Lower leg skin (tissue), 4 donors: ENCODE data around the gene TP53AIP1. TPM values are rescaled to one million over a fixed set of nuclear protein-coding genes. Genes with fewer than 3 reads are reported as not detected.

Source experiments
- DNase-seq, 2 donors: peaks; one replicate each; pipeline ENCODE4 v3.0.0-alpha.2; 2019; ENCODE audit warnings: low spot score in 2 of 2
- H3K4me3 ChIP-seq: fragments of 200-600 bp; sonication (generic); 2 replicates; pipeline ENCODE4 v1.5.1; 2017; ENCODE audit warnings: mild to moderate bottlenecking, low read depth; ENCODE audit not compliant: poor library complexity, severe bottlenecking
- CTCF ChIP-seq, 3 donors: fragments of 450-650 bp; IDR thresholded peaks; one replicate each; pipeline ENCODE4 v1.5.1; 2016; ENCODE audit warnings: antibody characterized with exemption in 3 of 3, mild to moderate bottlenecking in 3 of 3, moderate library complexity in 2 of 3
- POLR2A ChIP-seq, 2 donors: fragments of 450-650 bp; IDR thresholded peaks; one replicate each; pipeline ENCODE4 v1.6.1; 2016 to 2017; ENCODE audit warnings: antibody characterized with exemption in 2 of 2, mild to moderate bottlenecking in 1 of 2, moderate library complexity in 1 of 2
- whole genome bisulfite sequencing, 2 donors: methylation state at CpG; one replicate each; pipeline ENCODE4 v1.1.5; 2018; 5-methylcytosine and 5-hydroxymethylcytosine counted together
- intact Hi-C: fragments of 100-400 bp; cut with DNase I; formaldehyde crosslinking; loops from one replicate; pipeline ENCODE4 v1.15.0; 2023; ENCODE audit warnings: low total_unique reads
- total RNA-seq, 4 donors: library from RNA; depleted of rRNA; stranded (reverse); fragments of >200 nt; gene quantifications; one replicate each; pipeline ENCODE4 v1.1.0, GENCODE V29; 2016

The TP53AIP1 gene
- total RNA-seq, 4 donors from 2014 or later = 9.2 to 17.3 (median 16.2) TPM

- 69 to 72% methylated on average over 5 of the region's 5 CpGs for WGBS, 2 donors
- intact Hi-C loops = no loop called here
These were observed 13.2 kb downstream of the TP53AIP1 start for GRCh38 chr11:128929468-128929867.

DNA sequence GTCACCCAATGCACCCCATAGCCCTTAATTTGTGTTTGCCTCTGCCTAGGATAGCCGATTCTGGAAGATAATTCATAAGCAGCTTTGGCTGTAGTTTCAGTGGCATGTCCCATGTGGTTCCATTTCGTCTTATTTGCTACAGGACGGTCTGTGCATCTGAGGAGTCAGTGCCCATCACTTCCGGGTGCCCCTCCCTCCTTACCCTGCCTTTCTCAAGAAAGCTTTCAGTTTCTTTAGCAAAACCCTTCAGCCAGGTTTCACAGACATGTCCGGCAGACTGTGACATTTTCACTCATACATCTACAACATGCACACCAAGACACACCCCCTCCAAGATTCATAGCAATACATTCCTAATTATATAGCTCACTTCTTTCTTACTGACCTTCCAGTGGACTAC lies 14.3 kb downstream of the TP53AIP1 start:
- 51 to 56% methylated on average over 5 of the region's 5 CpGs for WGBS, 2 donors
- intact Hi-C loops = no loop called here
- H3K4me3 ChIP-seq = no peak overlapping the region

More at GRCh38 chr11:128929468-128929867, 13.2 kb downstream of the TP53AIP1 start:
- no peak for TF ChIP-seq CTCF (IDR thresholded peaks at IDR 0.05)
- no peak for TF ChIP-seq POLR2A (IDR thresholded peaks at IDR 0.05)
- no peak overlapping the region for H3K4me3 ChIP-seq
- no peak for DNase-seq

GRCh38 chr11:128927683-128928336 lies 14.9 kb downstream of the TP53AIP1 start:
- DNase-seq = no peak
- H3K4me3 ChIP-seq = no peak overlapping the region
- WGBS, 2 donors = 80 to 83% methylated on average over 12 of the region's 12 CpGs
- TF ChIP-seq CTCF (IDR thresholded peaks at IDR 0.05) (no peak), POLR2A (IDR thresholded peaks at IDR 0.05) (no peak)
- intact Hi-C loops = no loop called here

More for the DNA sequence above, 14.3 kb downstream of the TP53AIP1 start:
- DNase-seq = no peak
- TF ChIP-seq CTCF (IDR thresholded peaks at IDR 0.05) (no peak), POLR2A (IDR thresholded peaks at IDR 0.05) (no peak)

GRCh38 chr11:128927108-128927461 lies 15.6 kb downstream of the TP53AIP1 start:
- 72 to 79% methylated on average over 11 of the region's 11 CpGs for WGBS, 2 donors
- intact Hi-C loops = no loop called here
- no peak for DNase-seq
- no peak overlapping the region for H3K4me3 ChIP-seq
- no peak for TF ChIP-seq CTCF (IDR thresholded peaks at IDR 0.05)
- TF ChIP-seq POLR2A (IDR thresholded peaks at IDR 0.05) = no peak

- WGBS, 2 donors = 84 to 86% methylated on average over 17 of the region's 17 CpGs
- DNase-seq = no peak
- H3K4me3 ChIP-seq = no peak overlapping the region
- intact Hi-C loops = no loop called here
- TF ChIP-seq CTCF (IDR thresholded peaks at IDR 0.05) = no peak
- TF ChIP-seq POLR2A (IDR thresholded peaks at IDR 0.05) = no peak
These were observed 16.1 kb downstream of the TP53AIP1 start for GRCh38 chr11:128926437-128927107.
